NK-92 (cell line): ENCODE measurements around the gene MYH9.

Source experiments
- DNase-seq: peaks from one replicate; lab custom pipeline; 2025; ENCODE audit not compliant: unreplicated experiment; lab: John Stamatoyannopoulos, UW

MYH9 gene

GRCh38 chr22:36369004-36369921 is 18.5 kb downstream of the MYH9 start:
- DNase-seq, result no peak

- DNase-seq, result no peak
These were observed 19.3 kb downstream of the MYH9 start for GRCh38 chr22:36368359-36368983.

DNA sequence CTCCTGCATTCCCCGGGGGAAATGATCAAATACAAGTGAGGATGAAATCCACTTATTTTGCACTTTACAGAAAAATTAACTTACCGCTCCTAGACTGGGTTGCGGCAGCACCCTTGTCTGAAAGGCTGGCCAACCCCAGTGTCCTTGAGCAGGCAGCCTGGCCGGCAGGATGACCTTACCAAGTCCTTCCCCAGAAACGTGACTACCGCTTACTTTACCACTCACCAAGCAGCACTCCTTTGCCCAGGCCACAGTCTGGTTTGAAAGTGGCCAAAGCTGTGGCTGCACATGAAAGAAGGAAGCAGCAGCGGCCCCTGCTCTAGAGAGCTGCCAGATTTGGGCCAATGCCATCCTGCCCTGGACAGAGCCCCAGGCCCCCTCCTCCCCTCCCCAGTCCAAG is 20.3 kb downstream of the MYH9 start:
- no peak for DNase-seq

- DNase-seq, result no peak
These were observed 20.7 kb downstream of the MYH9 start for GRCh38 chr22:36367066-36367465.

GRCh38 chr22:36366291-36366708 is 21.5 kb downstream of the MYH9 start:
- no peak for DNase-seq

DNA sequence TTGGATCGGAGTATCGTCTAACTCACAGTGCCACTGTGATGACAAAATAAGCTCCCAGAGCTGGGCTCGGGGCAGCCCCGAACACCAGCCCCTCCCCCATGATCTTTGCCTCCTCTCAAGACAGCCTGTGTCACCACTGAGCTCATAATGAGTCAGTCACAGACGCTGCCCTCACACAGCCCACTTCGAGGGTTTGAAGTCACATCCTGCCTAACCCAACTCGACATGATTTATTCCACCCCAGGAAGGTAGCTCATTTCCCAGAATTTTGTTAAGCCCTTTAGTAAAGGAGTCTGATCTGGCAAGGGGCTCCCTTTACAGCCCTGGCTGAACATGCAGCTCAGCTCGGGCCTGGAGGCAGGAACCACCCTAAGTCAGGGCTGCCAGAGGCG is 22.8 kb downstream of the MYH9 start:
- DNase-seq, result no peak

GRCh38 chr22:36364255-36365019 is 23.3 kb downstream of the MYH9 start:
- no peak for DNase-seq

- no peak for DNase-seq
These were observed 24.3 kb downstream of the MYH9 start for GRCh38 chr22:36363349-36363981.

DNA sequence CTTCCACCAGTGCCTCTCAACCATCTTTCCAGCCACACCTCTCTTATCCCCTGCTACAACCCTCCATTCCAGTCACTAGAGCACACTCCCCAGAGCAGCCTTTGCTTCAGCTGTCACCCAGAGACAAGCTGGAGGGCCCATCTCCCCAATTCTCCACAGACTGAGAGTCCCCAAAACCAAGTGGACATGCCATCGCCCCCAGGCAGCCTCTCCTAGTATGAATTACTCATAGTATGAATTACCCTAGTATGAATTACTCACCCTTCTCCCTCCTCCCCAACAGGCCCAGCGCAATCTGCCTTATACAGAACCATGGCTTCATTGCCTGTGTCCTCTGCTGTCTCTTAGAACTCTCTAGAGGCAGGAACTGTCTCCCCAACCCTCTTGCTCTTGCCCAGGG is 24.8 kb downstream of the MYH9 start:
- no peak for DNase-seq

DNA sequence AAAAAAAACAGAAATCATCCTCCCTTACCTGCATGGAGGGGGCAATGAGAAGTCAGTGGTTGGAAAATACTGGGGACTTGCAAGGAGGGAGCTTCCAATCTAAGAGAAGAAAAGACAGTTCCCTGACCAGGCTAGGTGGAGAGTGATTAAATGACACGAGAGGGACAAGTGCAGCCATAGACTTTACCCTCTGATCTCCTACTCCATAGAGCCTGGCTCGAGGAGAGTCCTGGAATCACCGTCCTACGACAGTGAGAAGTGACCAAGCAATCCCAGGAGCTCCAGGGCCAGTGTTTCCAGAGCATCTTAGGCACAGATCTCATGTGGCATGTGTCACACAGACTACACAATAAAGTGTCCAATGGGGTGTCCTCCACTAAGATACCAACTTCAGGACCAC is 25.7 kb downstream of the MYH9 start:
- DNase-seq, result no peak

DNA sequence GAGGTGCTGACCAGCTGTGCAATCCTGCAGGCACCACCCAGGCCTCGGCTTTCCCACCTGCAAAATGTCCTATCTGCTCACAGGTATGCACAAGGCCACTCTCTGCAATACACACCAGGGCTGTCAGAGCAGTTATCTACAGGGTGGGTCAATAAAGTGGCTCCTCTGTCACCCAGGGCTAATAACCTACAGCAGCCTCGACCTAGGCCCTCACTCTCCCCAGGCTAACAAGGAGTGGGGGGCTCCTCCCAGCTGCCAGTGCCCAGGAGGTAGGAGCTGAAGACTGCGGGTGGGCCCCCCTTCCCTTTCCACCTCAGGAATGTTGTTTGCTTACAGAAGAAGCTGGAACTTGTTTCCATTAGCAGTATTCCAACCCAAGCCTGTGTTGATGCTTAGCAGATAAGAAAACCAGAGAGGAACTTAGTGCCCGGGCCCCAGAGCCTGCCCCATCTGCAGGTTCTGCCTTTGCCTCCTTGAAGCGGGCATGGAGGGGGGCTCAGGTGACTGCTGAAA is 26.8 kb downstream of the MYH9 start:
- DNase-seq, result no peak

DNA sequence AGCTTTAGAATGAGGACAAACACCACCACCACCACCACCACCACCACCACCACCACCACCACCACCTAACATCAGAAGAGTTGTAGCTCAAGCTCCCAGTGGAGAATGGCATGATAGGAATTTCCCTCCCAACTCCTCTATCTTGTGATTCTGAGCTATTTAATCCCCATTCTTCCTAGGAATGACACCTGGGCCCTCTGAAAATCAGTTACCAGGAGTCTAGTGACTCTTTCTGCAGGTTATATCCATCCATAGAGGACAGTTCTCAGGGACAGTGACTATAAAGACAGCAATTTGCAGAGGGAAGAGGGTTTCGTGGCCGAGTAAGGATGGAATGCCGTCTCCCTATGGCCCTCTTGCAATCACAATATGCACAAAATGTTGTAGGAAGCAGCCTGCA is 27.8 kb downstream of the MYH9 start:
- DNase-seq, result no peak

DNA sequence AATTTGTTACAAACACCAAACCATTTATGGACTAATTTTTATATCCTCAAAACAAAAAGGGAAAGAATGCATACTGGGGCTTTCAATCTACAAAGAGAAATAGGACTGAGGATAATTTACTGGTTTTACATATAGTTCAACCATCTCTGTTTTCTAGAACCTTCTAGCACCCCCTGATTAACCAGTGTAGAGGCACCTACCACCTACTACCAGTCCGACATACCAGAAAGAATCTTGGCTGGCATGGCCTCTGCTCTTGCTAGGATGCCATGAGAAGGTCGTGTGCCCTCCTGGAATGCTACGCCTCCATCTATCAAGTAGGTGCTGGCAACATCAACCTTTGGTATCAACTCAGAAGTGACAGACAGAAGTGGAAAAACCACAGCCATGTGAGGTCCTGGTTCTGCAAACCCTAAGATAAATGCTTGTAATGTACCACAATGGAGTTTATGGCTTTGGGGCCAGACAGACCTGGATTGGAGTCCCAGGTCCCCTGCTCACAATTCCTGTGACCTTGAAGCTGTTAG is 28.2 kb downstream of the MYH9 start:
- DNase-seq, result no peak

DNA sequence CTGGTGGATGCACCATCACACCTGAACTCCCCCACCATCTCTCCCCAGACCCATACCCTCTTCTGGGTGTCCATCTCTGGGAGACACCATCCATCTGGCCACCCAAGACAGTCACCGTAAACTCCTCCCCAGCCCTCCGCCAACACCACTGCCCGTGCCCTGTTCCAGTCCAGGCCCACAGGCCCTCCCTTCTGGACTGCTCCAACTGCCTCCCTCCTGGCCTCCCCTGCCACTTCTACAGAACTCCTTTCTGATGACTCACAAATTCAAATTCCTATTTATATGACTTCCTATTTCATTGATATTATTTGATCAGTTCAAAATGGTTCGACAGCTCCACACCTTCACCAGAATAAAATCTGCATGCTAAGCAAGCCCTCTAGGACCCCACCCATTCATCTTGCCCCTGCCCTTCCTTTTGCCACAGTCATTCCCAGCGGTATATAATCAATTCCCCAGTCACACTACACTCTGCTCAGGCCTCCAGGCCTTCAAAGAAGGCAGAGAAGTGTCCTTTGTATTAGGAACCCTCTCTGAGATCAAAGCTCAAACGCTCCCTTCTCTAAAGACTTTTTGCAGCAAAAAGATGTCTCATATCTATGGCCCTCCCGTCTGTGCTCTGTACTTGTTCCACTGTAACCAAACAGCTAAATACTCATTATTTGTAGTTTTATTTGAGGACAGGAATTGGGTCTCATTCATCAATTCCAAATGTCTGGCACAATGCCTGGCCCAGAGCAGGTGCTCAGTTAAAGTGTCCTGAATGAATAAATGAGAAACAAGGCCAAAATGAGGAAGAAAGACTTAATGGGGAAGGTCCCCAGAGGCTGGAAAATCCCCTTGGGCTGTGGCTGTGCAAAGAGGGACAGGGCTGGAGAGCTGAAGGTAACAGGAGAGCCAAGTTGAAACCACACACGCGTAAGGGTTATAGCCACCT is 29.0 kb downstream of the MYH9 start:
- no peak for DNase-seq

- DNase-seq, result no peak
These were observed 30.8 kb downstream of the MYH9 start for GRCh38 chr22:36356708-36357624.

GRCh38 chr22:36355894-36356293 is 31.9 kb downstream of the MYH9 start:
- DNase-seq, result no peak

GRCh38 chr22:36355362-36355761 is 32.4 kb downstream of the MYH9 start:
- DNase-seq, result no peak

GRCh38 chr22:36352803-36353507 is 34.8 kb downstream of the MYH9 start:
- DNase-seq, result no peak
